Body of pancreas (tissue), 4 donors: ENCODE measurements around the gene ANKRD44. TPM values are rescaled to one million over a fixed set of nuclear protein-coding genes. Genes with fewer than 3 reads are reported as not detected.

Source experiments
- ATAC-seq: fragments of 150-250 bp; one replicate; pipeline ENCODE4 v1.9.1; 2016
- DNase-seq, 4 donors: peaks; one replicate each; pipeline ENCODE4 v3.0.0-alpha.2; 2019
- H3K27ac ChIP-seq, 4 donors: fragments of 200-600 bp; sonication (generic); 1 replicate in 3 of 4; 2 replicates in 1 of 4; pipeline versions ENCODE4 v1.5.1 to v1.6.1; 2016 to 2019; ENCODE audit warnings: mild to moderate bottlenecking in 1 of 4, mixed read lengths in 1 of 4, moderate library complexity in 1 of 4
- H3K27me3 ChIP-seq, 2 donors: fragments of 200-600 bp; sonication (generic); one replicate each; pipeline ENCODE4 v1.6.0; 2016; ENCODE audit warnings: mild to moderate bottlenecking in 1 of 2
- H3K36me3 ChIP-seq, 2 donors: fragments of 200-600 bp; sonication (generic); replicated peaks in 1 of 2; 2 replicates each; pipeline ENCODE4 v1.5.1; 2016; ENCODE audit warnings: low read depth in 2 of 2; ENCODE audit not compliant: insufficient read depth in 1 of 2
- H3K4me1 ChIP-seq: fragments of 200-600 bp; sonication (generic); one replicate; pipeline ENCODE4 v1.6.0; 2016
- H3K4me3 ChIP-seq, 2 donors: fragments of 200-600 bp; sonication (generic); 1 replicate in 1 of 2; 2 replicates in 1 of 2; pipeline ENCODE4 v1.5.1; 2016 to 2019
- H3K9me3 ChIP-seq, 3 donors: fragments of 200-600 bp; sonication (generic); 1 replicate in 2 of 3; 2 replicates in 1 of 3; pipeline ENCODE4 v1.5.1; 2016
- POLR2A ChIP-seq, 3 donors: fragments of 450-650 bp; IDR thresholded peaks; one replicate each; pipeline ENCODE4 v1.6.1; 2016; ENCODE audit warnings: antibody characterized with exemption in 3 of 3, mild to moderate bottlenecking in 2 of 3
- WGBS, 2 donors: methylation state at CpG; one replicate each; pipeline ENCODE4 v1.1.5; 2017; 5-methylcytosine and 5-hydroxymethylcytosine counted together
- intact Hi-C: fragments of 100-400 bp; cut with DNase I; formaldehyde crosslinking; loops from one replicate; pipeline ENCODE4 v1.15.1; 2023
- total RNA-seq, 2 donors: library from RNA; depleted of rRNA; stranded (reverse); fragments of >200 nt; gene quantifications; one replicate each; pipeline ENCODE4 v1.1.0, GENCODE V29; 2016
- TF ChIP-seq, protein P1 (sequence below), 7 experiments: fragments of 450-650 bp in 4 of 7; fragments of 200-600 bp in 3 of 7; sonication (generic) in 3 of 7; IDR thresholded peaks; one replicate each; pipeline ENCODE4 v1.5.1; 2016 to 2019; ENCODE audit warnings: antibody characterized with exemption in 7 of 7

ANKRD44 gene
- total RNA-seq, 2 donors from 2014 or later: 12.2 TPM

DNA sequence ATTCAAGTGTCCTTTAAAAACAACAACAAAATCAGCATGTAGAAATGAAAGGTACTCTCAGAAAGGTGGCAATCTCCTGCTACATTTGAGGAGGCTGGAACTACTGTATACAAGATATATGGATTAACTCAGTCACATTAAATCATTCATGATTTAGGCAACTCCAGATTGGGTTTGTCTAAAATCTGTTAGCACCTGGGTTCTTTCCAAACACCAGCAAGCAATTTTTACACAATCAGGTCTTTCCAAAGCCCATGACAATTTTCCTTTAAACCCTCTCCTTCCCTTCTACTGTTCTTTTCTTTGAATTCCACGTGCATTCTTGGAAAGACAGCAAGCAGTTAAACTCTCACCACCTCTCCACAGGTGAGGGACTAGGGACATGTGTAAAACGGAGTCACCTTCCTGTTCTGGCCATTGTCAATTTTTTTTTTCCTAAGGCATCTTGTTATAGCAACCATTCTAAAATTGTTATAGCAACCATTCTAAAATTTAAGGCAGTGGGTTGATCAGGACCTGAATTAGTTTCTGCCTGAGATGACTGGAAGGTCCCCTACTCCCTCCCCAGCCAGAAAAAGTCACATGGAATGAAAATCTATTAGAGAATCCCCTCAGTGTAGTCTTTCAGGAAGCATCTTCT is 113.9 kb downstream of the ANKRD44 start:
- TF ChIP-seq, protein P1, sequence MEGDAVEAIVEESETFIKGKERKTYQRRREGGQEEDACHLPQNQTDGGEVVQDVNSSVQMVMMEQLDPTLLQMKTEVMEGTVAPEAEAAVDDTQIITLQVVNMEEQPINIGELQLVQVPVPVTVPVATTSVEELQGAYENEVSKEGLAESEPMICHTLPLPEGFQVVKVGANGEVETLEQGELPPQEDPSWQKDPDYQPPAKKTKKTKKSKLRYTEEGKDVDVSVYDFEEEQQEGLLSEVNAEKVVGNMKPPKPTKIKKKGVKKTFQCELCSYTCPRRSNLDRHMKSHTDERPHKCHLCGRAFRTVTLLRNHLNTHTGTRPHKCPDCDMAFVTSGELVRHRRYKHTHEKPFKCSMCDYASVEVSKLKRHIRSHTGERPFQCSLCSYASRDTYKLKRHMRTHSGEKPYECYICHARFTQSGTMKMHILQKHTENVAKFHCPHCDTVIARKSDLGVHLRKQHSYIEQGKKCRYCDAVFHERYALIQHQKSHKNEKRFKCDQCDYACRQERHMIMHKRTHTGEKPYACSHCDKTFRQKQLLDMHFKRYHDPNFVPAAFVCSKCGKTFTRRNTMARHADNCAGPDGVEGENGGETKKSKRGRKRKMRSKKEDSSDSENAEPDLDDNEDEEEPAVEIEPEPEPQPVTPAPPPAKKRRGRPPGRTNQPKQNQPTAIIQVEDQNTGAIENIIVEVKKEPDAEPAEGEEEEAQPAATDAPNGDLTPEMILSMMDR (IDR thresholded peaks at IDR 0.05): no peak
- TF ChIP-seq POLR2A (IDR thresholded peaks at IDR 0.05): no peak
- no peak overlapping the region for H3K27ac ChIP-seq
- no peak overlapping the region for H3K4me3 ChIP-seq
- H3K27me3 ChIP-seq: no peaks in the 10 kb centered on the region
- ATAC-seq: no peak
- no peaks in the 10 kb centered on the region for H3K4me1 ChIP-seq
- no peaks in the 10 kb centered on the region for H3K9me3 ChIP-seq
- 14 to 46% methylated on average over 2 of the region's 2 CpGs for WGBS, 2 donors
- intact Hi-C loops: no loop called here
- no peaks in the 10 kb centered on the region for H3K36me3 ChIP-seq
- no peak for DNase-seq

DNA sequence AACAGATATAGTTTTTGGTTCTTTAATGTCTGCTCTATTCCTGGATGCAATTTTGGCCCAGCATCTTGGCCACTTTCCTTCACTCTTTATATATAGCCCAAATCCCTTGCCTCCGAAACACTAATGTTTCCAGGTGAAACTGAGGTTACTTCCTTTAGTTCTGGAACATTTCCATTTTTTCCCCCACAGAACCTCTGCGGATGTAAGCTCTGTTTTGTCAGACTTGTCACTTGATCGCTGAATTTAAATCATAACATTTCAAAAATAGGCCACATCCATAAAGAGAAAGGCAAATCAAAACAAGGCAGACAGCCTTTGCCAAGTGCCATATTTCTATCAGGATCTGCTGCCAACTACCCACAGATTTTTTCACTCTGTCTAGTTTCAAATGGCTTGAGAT is 115.1 kb downstream of the ANKRD44 start:
- TF ChIP-seq, protein P1 (IDR thresholded peaks at IDR 0.05): no peak
- H3K27ac ChIP-seq: no peak overlapping the region

DNA sequence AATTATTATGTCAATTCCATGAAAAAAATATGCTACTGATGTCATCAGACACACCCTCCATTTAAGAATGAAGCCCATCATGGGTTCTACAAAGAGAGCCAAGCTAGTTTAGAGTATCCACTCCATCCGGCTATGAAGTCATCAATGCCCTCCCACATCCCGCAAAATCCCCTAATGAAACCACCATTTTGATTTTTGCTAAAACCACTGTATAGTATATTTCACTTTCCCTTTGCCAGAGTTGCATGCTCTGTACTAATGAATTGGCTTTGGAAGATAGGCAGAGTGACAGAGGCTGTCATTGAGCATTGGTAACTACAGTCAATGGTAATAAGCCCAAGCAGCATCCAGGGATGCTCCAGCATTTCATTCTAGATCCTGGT is 118.6 kb downstream of the ANKRD44 start:
- H3K27me3 ChIP-seq: no peaks in the 10 kb centered on the region
- TF ChIP-seq POLR2A (IDR thresholded peaks at IDR 0.05): no peak
- TF ChIP-seq, protein P1 (IDR thresholded peaks at IDR 0.05): no peak
- no peaks in the 10 kb centered on the region for H3K36me3 ChIP-seq
- ATAC-seq (no peak), DNase-seq (no peak)
- no peaks in the 10 kb centered on the region for H3K9me3 ChIP-seq
- intact Hi-C loops: loop anchor here (5.0 kb wide), 1 partner anchor 185 kb away; no protein-coding TSS in a partner anchor
- 65 to 69% methylated on average over 2 of the region's 2 CpGs for WGBS, 2 donors
- H3K4me3 ChIP-seq: no peak overlapping the region
- no peaks in the 10 kb centered on the region for H3K4me1 ChIP-seq
- H3K27ac ChIP-seq: no peak overlapping the region

More for the DNA sequence above, 115.1 kb downstream of the ANKRD44 start:
- Histone ChIP-seq H3K9me3 (no peaks in the 10 kb centered on the region), H3K27me3 (no peaks in the 10 kb centered on the region), H3K36me3 (no peaks in the 10 kb centered on the region), H3K4me3 (no peak overlapping the region), H3K4me1 (no peaks in the 10 kb centered on the region)
- ATAC-seq: no peak
- WGBS, 2 donors: 56 to 59% methylated on average over 3 of the region's 3 CpGs
- no peak for DNase-seq
- intact Hi-C loops: no loop called here

DNA sequence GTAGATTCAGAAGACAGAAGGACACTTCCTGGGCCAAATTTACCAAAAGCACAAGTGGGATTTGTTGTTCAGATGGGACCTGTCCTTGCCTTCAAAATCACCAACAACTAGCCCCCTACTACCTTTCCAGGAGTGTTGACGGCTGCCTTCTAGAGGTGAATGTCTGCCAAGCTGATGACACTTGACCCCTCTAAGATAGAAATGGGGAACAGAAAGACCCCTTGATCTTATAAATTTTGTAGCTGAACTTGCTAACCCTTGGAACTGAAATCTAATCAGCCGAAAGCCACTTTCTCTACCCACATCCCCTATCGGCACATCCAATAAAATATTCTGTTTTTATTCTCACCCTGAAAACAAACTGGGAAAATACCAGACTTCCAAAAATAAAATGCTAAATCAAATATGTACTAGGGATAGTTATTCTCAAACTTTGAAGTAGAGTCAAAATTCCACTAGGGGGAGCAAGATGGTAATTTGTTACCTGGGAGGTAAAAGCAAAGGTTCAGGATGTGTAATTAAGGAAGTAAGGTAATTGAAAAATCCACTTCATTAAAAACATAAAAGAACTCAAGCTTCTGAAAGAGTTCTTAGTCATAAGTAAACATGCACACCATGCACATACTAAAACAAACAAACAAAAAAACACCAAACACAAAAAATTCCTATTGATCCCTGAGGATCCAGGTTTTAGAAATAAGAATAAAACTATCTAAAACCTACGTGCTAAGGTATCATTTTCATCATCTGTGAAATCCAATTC is 119.2 kb downstream of the ANKRD44 start:
- Histone ChIP-seq H3K4me1 (no peaks in the 10 kb centered on the region), H3K27me3 (no peaks in the 10 kb centered on the region), H3K27ac (no peak overlapping the region), H3K4me3 (no peak overlapping the region), H3K9me3 (no peaks in the 10 kb centered on the region), H3K36me3 (no peaks in the 10 kb centered on the region)
- intact Hi-C loops: loop anchor here (5.0 kb wide), 1 partner anchor 186 kb away; no protein-coding TSS in a partner anchor
- DNase-seq (no peak), ATAC-seq (peak; percentile 62)
- TF ChIP-seq POLR2A (IDR thresholded peaks at IDR 0.05): no peak
- TF ChIP-seq, protein P1 (IDR thresholded peaks at IDR 0.05): peak; percentile 38 to 86 (median 75)
- 17 to 20% methylated on average over 4 of the region's 4 CpGs for WGBS, 2 donors
